HG02885 (cell line): Measurements from ENCODE around the gene KSR1.
A peak's percentile ranks its signal among the peaks of the same experiment; 100 is the strongest.
"Not testable (repeated sequence)": the region's sequence is repeated elsewhere in the genome, so short reads cannot be mapped to it uniquely, and the experiment has no call there.

ENCODE experiments used
- ATAC-seq: cut with Tn5 transposase; IDR thresholded peaks from one replicate; pipeline ENCODE4 v1.9.1; 2021; ENCODE audit warnings: mild to moderate bottlenecking; ENCODE audit not compliant: unreplicated experiment, poor library complexity

KSR1 gene

DNA sequence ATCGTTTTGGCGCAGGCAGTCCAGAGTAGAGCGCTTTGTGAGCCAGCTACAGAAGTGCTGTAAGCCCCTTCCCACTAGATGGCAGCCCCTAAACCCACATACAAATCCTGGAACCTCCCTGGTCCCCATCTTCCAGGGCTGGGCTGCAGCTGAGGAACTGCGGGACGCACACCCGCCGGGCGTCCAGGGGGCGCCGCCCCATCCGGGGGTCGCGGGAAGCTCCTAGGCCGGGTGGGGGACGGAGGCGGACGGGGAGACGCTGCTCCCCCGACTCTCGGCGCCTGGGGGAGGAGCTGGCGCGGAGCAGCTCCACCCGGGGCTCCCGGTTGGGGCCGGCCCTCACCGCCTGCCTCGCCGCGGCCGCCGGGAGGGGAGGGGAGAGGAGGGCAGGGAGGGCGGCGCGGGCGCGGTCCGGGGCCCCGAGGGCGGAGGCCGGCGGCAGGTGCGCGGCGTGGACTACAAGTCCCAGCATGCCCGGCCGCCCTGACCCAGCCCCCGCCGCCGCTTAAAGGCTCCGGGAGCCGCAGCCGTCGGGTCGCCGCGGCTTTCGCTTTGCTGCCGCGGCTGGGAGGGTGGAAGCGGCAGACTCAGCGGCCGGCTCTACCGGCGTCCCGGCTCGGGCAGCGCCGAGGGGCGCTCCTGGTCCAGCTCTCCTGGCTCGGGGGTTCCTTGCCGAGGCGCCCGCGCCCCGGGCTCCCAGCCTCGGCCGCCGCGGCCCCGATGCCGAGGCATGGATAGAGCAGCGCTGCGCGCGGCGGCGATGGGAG is at the start of gene KSR1:
KSR1 (plus strand) TSS at position 535 of the 767 bp plus-strand sequence; CDS start at position 731, 196 bp downstream.
- peak; percentile 94 for ATAC-seq

GRCh38 chr17:27407916-27408864 is 48.1 kb upstream of the KSR1 start:
- no peak for ATAC-seq

DNA sequence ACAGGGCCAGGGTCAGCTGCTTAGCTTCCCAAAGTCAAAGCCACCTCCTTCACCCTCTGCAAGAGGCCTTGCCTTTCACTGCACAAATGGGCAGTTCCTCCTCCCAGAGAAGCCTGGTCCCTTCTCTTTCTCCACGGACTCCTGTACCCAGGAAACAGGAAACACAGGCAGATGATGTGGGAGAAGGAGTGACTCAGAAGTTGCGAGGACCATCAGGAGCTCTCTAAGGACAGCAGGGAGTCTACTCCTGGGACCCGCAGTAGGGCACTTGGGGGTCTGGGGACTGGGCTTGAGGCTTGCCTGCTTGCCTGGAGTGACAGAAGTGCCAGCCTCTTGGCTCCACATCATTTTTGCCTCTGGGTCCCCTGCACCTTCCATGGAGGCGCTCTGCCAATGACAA is 47.4 kb upstream of the KSR1 start:
- ATAC-seq: no peak

GRCh38 chr17:27412158-27412557 is 44.1 kb upstream of the KSR1 start:
- ATAC-seq: not testable (repeated sequence)

- no peak for ATAC-seq
Observed at GRCh38 chr17:27413315-27413714, 42.9 kb upstream of the KSR1 start.

DNA sequence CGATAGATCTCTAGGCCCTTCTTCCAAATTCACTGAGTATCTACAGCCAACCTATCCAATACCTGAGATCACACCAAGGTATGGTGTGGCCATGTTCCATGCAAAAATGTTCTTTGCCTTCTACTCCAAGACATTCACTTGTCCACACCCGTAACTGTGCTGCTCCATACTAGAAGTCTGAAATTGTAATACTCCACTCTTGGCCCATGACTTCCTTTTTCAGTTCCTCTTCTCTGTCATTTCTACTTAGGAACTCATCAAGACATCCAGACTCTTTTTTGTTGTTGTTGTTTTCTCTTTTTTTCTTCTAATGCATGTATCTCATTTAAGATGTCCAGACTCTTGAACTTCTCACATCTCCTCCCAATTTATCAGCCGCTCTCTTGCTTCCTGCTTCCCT is 42.5 kb upstream of the KSR1 start:
- no peak for ATAC-seq

DNA sequence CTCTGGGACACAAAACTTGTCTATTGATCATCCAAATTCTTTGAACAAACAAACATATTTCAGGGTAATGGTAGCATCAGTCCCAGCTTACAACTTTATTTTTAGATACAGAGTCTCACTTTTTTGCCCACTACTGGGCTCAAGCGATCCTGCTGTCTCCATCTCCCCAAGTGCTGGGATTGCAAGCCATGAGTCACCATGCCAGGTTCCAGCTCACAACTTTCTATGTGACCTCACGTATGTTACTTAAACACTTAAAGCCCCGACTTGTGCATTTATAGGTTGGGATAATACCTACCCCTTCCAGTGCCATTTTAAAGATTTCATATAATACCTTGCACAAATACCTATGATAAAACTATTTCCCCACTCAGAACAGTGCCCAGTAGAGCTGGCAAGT is 42.0 kb upstream of the KSR1 start:
- ATAC-seq: no peak

DNA sequence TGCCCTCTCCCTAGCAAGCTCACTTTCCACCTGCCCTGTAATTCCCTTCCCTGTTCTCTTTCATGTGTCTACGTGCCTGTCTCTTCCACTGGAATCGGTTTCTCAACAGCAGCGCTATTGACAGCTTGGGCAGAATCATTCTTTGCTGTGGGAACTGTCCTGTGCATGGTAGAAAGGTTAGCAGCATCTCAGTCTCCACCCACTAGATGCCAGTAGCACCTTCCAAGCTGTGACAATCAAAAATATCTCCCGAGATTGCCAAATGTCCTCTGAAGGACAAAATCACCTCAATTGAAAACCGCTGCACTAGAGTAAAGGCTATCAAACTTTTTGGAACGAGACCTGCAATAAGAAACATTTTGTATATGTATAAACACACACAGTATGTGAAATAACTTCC is 41.6 kb upstream of the KSR1 start:
- ATAC-seq: no peak

DNA sequence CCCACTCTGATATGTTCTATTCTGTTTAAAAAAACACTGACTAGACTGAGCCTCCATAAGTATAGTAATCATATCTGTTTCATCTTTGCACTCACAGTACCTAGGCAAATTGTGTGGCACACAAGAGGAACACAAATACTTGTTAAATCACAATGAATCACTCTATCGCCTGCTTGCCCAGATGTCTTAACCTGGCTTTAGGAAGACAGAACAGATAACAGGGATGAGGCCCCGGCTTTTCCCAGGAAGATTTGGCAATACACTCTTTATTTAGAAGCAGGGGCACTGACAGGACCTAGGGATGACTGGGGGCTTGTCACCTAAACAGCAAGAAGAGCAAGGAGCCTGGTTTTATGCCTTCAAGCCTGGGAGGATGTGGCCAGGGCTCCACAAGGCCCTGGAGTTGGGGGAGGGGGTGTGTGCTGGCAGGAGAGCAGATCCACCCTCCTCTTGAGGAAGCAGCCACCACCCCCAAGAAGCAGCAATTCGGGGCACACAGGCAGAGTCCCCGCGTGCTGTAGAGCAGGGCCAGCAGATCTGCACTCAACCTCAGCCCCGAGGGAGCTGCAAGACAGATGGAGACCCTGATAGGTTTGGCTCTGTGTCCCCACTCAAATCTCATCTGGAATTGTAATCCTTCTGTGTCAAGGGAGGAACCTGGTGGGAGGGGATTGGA is 41.0 kb upstream of the KSR1 start:
- ATAC-seq: no peak

DNA sequence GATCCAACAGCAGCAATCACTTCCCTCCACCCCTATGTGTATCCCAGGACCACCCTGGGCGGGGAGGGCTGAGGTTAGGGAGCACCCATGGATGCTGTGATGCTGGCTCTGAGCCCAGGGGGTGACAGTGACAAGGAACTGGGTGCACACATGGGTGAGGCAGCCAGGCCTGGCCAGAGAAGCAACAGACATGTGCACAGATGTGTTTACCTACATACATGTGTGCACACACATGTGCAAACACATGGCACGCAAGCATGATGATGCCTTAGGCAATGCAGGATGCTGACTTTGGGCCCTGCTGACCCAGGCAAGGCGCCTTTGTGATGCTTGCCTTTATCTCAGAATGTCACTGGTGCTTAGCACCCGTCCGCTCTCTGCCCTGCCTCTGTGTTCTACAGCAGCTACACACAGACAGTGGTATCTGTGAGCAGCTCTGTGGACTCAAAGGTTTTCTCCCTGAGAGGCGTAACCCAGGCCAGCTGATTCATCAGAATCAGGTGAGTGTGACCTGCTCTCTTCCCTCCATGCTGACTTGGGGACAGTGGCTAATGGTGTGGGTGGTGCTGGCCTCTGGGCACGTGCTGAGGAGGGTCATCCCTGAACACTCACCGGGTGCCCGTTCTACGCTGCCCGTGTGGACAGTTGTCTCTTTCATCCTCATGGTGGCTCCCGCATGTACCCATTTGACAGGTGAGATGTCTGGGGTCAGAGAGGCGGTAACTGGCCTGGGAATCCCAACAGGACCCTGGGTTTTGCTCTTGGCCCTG is 38.5 kb upstream of the KSR1 start:
- ATAC-seq: no peak

DNA sequence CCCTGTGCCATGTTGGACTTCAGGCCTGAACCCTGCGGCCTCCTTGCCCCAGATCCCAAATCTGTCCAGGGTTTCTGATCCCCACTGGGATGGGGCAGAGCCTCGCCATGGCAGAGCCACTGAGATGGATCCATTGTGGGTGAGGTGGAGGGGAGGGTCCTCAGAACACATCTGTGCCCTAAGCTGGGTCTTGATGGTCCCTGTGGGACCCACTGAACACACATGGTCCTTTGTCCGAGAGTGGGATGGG is 38.0 kb upstream of the KSR1 start:
- ATAC-seq: no peak

DNA sequence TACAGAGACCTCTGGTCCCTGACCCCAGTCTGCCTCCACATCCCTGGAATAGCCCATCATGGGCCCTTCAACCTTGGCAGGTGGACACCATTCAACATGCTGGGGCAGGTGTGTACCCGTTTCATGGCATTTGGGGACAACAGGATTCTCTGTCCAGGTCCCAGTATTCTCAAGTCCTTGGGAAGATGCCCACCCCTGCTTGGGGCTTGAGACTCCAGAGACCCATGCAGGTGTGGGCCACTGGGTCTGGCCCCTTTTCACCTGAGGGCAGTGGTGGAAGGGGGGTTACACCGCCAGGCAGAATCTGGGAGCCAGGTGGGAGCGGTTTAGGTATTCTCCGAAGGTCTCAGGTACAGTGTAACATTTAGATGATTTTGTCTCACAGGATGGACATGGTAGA is 37.1 kb upstream of the KSR1 start:
- no peak for ATAC-seq

GRCh38 chr17:27420211-27420950 is 35.9 kb upstream of the KSR1 start:
- no peak for ATAC-seq

DNA sequence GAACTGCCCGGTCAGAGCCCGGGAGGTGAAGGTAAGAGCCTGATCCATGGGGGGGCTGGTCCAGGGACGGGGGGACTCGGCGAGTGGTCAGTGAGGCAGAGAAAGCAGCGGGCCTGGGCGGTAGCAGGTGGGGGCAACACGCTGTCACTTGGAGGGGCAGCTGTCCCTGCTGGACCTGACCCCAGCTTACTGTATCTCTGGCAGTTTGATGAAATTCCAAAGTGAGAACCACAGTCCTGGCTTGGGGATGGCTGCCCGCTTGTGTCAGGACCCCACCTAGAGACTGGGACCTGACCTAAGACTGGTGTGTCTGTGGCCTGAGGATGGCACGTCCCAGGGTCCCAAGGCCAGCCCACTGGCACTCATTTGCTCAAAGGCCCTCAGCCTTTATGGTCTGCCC is 35.1 kb upstream of the KSR1 start:
- ATAC-seq: no peak

DNA sequence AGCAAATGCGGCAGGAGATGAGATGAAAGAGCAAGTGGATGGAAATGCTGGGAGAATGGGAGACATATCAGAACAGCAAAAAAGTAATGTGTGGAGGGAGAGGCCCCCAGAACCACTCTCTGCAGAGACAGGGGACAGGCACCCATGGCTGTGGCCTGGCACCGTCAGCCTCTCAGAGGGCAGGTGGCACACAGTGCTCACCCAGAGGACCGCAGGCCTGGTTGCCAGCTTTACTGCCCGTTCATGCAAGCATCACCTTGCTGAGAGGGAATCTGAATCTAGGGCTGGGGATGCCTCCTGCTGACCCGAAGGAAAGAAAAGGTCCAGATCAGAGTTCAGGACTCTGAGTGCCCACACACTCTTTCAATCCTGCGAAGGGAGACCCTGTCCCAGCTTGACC is 34.6 kb upstream of the KSR1 start:
- not testable (repeated sequence) for ATAC-seq

- ATAC-seq: no peak
Observed at GRCh38 chr17:27422601-27423000, 33.6 kb upstream of the KSR1 start.

DNA sequence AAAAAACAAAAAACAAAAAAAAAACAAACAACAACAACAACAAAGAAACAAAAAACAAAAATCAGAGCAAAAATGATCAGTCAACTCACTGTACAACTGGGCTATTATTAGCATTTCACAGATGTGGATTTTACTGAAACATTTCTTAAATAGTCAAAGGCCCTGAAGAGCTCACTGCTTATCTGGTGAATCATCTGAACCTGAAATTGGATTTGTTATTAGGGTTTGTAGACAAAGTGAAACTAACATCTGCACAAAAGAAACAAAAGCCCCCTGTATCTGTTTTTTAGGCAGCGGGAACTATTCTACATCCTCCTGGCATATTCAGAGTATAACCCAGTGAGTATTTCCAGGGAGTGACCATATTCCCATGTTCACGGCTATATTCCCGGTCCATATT is 32.6 kb upstream of the KSR1 start:
- no peak for ATAC-seq

GRCh38 chr17:27424516-27424915 is 31.7 kb upstream of the KSR1 start:
- ATAC-seq: no peak

GRCh38 chr17:27424941-27425340 is 31.3 kb upstream of the KSR1 start:
- no peak for ATAC-seq

DNA sequence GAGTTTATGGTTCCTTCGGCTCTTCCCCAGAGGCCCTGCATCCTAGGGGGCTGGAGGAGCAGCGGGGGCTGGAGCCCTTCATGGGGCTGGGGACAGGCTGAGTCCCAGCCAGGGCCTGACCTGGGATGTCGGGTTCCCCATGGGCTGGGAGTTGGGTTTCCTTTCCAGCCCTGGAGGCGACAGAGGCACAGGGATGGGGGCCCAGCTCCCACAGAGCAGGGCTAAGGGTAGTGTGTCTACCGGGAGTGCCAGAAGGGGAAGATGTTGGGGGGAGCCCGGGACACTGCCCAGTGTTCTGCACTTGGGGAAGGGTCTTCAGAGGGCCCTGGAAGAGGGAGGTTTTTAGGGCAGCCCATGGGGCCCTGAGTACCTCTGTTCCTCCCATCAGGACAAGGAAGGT is 30.7 kb upstream of the KSR1 start:
- ATAC-seq: not testable (repeated sequence)
